GM19025 (cell line): ENCODE data around the gene AIPL1.
"Not testable (repeated sequence)": the region's sequence is repeated elsewhere in the genome, so short reads cannot be mapped to it uniquely, and the experiment has no call there.

ENCODE experiments used
- ATAC-seq: cut with Tn5 transposase; IDR thresholded peaks from one replicate; pipeline ENCODE4 v1.9.1; 2021; ENCODE audit warnings: mild to moderate bottlenecking, low read depth, moderate library complexity; ENCODE audit not compliant: unreplicated experiment

The AIPL1 gene, protein sequence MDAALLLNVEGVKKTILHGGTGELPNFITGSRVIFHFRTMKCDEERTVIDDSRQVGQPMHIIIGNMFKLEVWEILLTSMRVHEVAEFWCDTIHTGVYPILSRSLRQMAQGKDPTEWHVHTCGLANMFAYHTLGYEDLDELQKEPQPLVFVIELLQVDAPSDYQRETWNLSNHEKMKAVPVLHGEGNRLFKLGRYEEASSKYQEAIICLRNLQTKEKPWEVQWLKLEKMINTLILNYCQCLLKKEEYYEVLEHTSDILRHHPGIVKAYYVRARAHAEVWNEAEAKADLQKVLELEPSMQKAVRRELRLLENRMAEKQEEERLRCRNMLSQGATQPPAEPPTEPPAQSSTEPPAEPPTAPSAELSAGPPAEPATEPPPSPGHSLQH

DNA sequence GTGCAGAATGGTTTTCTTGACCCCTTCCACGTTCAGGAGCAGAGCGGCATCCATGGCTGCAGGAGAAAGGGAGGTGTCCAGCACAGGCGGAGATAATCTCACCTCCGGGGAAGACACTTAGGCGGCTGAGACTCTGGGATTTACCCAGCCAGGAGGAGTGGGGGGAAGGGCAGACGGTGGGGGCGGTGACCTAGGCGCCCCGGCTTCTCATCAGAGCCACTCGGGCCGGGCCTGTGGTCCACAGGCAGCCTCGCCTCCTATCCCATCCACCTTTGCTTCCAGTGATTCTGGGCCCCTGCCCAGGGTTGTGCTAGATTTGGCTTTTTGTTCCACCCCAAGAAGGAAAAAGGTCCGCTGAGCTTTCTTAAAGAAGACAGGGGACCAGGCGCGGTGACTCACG lies at the start of gene AIPL1:
AIPL1 (minus strand) TSS at position 71 of the 400 bp plus-strand sequence; CDS start at position 54, 17 bp downstream.
- ATAC-seq = no peak

DNA sequence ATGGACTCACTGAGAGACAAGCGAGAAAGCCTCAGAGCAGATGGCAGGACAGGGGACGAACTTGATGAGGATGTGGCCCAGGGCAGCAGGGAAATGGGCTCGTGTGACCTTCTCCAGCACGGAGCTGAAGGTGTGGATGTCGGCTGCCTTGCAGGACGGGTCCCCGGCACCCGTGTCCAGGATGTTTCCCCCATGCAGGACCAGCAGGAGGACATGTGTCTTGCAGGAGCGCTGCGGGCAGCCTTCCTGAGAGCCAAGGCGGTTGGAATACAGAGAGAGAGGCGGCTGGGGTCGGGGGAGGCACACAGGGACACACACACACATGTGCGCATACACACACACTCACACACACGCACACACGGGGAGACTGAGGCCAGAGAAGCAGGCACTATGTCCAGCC lies 48.6 kb upstream of the AIPL1 start:
- no peak for ATAC-seq

DNA sequence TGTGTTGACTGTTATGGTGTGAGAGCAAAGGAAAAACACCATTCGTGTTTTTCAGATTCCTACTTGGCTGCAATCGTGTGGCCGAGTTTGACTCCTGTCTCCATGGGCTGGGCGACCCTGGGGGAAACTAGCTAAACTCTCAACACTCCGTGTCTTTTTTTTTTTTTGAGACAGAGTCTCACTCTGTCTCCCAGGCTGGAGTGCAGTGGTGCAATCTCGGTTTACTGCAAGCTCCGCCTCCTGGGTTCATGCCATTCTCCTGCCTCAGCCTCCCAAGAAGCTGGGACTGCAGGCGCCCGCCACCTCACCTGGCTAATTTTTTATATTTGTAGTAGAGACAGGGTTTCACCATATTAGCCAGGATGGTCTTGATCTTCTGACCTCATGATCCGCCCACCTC lies 47.9 kb upstream of the AIPL1 start:
- ATAC-seq = not testable (repeated sequence)

DNA sequence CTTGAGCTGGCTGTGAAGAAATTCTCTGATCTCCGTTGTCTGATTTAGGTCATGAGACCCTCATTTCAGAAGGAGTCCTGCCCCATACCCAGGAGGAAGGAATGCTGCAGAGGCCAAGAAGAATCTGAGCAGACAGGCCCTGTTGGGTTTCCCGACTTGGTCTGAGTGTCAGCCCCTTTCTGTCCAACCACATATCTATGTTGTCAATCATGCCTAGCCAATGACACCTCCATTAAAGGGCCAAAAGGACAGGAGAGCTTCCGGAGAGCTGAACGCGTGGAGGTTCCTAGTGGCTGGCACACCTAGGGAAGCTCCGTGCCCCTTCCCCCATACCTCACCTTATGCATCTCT lies 47.2 kb upstream of the AIPL1 start:
- ATAC-seq = no peak

DNA sequence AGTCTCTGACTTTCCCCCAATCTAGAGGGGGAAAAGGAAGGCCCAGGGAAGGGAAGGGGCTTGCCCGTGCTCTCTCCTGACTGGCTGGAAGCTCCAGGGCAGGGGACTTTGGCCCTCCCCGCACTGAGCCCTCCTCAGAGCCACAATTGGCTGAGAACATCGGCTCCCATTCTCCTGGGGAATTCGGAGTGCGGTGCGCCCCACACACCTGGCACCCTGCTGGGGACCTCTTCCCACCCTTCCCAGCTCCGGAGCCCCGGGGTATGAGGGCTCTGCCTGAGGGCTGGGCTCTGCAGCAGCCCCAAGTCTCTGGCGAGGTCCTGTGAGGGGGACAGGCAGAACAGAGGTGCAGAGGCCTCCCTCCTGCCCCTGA lies 45.4 kb upstream of the AIPL1 start:
- no peak for ATAC-seq

DNA sequence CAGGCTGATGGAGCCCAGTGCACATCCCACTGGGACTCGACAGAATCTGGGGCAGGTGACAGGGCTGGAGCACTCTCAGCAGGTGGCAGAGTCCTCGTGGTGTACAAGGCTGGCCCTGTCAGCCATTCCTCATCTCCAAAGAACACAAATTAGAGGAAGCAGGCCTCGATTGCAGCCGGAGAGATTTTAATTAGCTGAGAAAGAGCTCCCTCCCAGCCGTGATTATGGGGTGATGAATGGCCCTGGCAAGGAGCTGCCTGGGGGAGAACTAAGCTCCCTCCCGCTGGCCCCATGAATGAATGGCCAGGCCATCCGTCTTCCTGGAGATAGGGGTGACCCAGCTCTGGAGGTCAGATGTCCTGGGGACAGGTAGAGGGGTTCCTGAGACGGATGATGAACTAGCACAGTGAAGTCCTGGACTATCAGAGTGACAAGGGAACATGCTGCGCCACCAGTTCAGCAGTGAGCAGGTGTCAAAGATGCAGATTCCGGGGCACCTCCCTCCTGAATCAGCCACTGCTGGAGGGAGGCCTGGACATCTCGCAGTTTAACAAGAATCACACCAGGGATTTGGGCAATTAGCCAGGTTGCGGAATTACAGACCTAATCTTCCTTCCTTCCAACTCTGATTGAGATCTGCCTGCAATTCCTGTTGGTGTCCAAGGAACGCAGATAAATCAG lies 44.8 kb upstream of the AIPL1 start:
- no peak for ATAC-seq

GRCh38 chr17:6478486-6478885 lies 43.6 kb upstream of the AIPL1 start:
- ATAC-seq = no peak

DNA sequence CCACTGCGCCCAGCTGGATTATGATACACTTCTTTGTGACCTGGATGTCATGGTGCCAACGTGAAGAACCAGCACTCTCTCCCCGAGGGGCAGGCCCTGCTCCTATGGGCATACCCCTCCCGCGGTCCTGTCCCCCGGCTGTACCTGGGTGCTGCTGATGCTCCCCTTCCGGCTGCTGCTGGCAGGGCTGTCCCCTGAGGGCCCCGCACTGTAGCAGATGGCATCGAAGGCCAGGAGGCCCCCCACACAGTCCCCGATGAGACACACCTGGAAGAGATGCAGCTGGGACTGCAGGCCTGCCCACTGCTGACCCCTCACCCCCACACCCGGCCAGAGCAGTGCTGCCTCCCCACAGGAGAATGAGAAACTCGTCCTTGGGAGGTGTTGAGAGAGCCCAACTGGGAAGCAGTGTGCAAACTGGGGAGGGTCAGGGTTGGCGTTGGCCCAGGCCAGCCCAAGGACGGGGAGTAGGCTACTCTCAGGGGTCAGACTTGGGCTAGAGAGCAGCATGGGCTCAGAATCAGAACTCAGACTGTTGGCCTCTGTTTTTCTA lies 43.0 kb upstream of the AIPL1 start:
- ATAC-seq = no peak

DNA sequence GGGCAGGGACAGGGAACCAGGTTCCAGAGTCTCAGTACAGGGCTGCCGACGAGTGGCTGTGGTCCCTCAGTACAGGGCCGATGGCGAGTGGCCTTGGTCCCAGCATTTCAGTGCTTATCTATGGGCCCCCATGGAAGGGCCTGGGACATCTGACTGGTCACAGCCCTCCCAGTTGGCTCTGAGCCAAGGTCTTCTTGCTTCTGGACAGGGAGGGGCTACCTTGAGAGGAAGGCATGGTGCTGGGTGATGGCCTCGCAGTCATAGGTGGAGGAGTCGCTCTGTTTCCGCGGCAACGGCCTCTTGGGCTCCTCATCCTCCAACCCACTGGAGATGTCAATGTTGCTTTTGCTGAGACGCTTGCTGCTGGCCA lies 41.9 kb upstream of the AIPL1 start:
- ATAC-seq = no peak

GRCh38 chr17:6476076-6476809 lies 41.3 kb upstream of the AIPL1 start:
- ATAC-seq = no peak

DNA sequence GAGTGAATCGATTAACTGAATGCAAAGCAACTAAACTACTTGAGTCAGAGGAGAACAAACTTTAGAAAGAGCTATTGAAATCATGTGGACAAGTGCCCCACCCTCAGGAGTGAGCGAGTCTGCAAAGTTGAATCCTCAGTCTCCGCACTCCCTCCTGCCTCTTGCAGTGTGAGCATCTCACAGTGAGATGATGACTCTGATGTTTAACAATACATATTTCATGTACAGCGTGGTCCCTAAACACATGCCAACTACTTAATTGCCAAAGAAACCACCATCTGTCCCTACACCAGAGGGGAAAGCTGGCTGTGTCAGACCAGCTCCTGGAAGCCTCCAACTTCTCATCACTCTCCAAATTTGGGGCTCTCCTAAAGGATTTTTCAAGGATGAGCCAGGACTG lies 40.5 kb upstream of the AIPL1 start:
- ATAC-seq = no peak

- no peak for ATAC-seq
These were observed 40.0 kb upstream of the AIPL1 start for GRCh38 chr17:6474906-6475305.

GRCh38 chr17:6474376-6474775 lies 39.5 kb upstream of the AIPL1 start:
- no peak for ATAC-seq

DNA sequence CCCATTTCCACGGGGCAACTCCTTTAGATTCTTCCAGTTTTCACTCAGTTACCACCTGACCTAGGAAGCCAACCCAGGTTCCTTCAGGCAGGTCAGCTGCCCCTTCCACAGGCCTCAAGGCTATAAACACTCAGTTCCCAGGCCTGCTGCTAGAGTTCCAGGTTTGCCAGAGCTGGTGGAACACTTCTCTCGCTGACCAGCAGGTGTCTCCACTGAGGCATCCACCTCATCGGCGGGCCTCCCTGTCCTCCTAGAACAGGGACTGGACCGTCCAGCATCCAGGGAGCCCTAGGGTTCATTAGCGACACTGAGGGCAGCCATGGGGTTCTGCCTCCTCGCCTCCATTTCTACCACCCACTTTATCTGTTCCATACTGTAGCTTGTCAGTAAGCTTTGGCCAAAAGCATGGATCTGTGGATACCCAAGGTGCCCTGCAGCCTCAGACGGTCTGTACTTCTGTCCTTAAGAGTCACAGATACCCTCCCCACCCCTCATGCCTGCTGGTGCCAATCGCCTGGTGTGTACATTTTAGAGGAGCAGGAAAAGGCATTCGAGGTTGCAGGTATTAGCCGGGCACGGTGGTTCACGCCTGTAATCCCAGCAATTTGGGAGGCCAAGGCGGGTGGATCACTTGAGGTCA lies 38.3 kb upstream of the AIPL1 start:
- ATAC-seq = no peak

GRCh38 chr17:6472517-6472916 lies 37.6 kb upstream of the AIPL1 start:
- ATAC-seq = no peak

DNA sequence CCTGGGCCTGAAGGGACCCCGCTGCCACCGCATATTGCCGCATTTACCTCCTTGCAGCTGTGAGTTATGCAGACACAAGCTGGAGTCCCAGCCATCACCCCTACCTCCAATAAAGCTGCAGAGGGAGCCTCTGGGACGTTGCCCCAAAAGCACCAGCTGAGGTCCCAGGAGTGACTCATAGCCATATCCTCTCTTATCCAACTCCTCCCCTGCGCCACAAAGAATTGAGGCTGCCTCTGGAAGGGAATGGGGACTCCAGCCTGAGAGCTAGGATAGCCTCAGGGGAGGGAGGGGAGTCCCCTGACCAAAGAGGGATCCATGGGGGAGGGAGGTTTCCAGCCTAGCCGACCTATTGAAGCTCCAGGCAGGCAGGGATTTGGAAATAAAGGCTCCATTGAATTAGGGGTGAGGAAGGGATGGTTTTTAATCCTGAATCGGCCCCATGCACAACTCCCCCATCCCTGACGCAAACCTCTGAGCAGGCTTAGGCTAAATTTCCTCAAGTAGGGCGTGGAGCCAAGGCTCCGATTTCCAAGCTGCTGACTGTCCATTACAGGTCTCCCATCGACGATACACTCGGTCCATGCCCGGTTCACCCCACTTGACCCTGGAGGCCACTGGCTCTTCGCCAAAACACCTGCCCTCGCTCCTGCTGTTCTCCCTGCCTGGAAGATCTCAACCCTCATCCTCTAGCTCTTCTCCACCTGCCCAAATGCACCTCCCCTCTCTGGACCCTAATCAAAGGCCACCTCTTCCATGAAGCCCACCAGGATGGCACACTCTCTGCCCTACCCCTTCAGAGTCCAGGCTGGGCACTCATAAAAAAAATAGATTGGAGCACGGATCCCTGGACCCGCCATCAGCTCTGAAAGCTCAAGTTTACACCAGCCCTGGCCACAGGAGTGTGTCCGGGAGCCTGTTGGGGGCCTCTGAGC lies 36.9 kb upstream of the AIPL1 start:
- no peak for ATAC-seq

DNA sequence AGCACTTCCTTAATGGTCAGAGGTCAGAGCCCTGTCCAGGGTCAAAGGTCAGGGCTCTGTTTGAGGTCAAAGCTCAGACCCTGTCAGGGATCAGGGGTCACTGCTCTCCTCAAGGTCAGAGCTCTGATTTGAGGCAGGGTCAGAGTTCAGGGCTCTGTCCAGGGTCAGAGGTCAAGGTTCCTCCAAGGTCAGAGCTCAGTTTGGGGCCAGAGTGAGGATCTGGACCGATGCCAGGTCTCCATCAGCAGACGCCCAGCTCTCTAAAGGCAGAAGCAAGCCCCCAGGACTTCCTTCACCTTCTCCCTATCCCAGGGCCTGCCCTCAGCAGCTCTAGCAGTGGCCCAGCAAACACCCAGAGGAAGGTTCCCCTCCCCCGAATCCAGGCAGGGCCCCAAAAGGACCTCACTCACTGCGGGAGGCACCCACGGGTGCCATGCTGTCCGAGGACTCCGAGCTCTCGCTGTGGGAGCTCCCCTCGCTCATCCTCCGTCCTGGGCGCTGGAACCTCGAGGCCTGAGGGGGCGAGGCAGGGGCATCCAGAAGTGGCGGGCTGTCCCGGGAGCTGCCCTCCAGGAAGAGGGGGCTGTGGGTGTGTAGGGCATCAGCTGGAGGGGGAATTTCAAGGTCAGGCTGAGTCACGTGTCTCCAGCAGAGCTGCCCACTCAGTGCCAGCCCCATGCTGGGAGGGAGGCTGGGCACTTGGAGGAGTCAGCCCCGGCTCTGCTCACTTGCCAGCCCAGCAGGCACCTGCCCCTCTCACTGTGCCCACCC lies 36.0 kb upstream of the AIPL1 start:
- no peak for ATAC-seq

DNA sequence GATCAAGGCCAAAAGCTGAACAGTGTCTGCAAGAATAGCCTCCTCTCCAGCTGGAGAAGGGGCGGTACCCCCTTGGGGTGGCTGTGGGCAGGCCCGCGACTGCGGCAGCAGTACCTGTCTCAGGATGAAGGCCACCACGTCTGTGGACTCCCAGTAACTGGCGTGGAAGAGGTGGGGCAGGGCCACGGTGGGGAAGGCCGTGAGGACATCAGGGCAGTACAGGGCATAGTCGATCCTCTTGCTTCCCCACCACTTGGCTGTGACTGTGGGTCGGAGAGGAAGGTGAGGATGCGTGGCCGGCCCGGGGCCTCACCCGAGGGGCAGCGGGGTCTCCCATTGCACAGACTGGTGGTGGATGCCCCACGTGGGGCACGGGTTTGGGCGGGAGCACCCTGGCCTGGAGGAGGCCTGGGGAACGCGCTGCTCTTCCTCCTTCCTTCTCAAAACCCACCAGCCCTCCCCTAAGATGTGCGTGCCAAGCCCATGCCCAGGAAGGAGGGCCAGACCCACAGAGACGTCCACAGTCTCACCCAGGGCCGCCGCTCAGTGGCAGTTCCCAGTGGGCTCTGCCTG lies 35.3 kb upstream of the AIPL1 start:
- ATAC-seq = no peak
